Astrocyte (in vitro differentiated cells and primary cell): Measurements from ENCODE around the gene BECN2. TPM values are rescaled to one million over a fixed set of nuclear protein-coding genes. Genes with fewer than 3 reads are reported as not detected.

Experiments used
- DNase-seq: peaks from one replicate; pipeline ENCODE4 v3.0.0-alpha.2; 2010; ENCODE audit warnings: low read depth
- FAIRE-seq: peaks from 2 replicates; lab custom pipeline; 2011; peaks lifted over from hg19 to GRCh38; lab: Jason Lieb, UNC
- H2AFZ ChIP-seq: 2 replicates; pipeline ENCODE4 v1.6.0; 2012; ENCODE audit warnings: low read depth, low read length, inconsistent platforms
- H3K27ac ChIP-seq: 2 replicates; pipeline ENCODE4 v1.5.1; 2011; ENCODE audit warnings: low read depth, low read length, inconsistent platforms
- H3K27me3 ChIP-seq: 2 replicates; pipeline ENCODE4 v1.6.0; 2011; ENCODE audit warnings: low read length, inconsistent platforms; ENCODE audit not compliant: insufficient read depth
- H3K36me3 ChIP-seq: 2 replicates; pipeline ENCODE4 v1.5.1; 2011; ENCODE audit warnings: low read length, inconsistent platforms; ENCODE audit not compliant: insufficient read depth
- H3K4me1 ChIP-seq: 2 replicates; pipeline ENCODE4 v1.5.1; 2011; ENCODE audit warnings: low read length, inconsistent platforms; ENCODE audit not compliant: insufficient read depth
- H3K4me2 ChIP-seq: 2 replicates; pipeline ENCODE4 v1.6.0; 2012; ENCODE audit warnings: low read length, inconsistent platforms
- H3K4me3 ChIP-seq: 2 replicates; pipeline ENCODE4 v1.5.1; 2011; ENCODE audit warnings: low read depth, mild to moderate bottlenecking, low read length, inconsistent platforms; ENCODE audit not compliant: insufficient read depth
- H3K79me2 ChIP-seq: 2 replicates; pipeline ENCODE4 v1.6.0; 2012; ENCODE audit warnings: mild to moderate bottlenecking, low read length, inconsistent platforms; ENCODE audit not compliant: insufficient read depth
- H3K9ac ChIP-seq: 2 replicates; pipeline ENCODE4 v1.6.0; 2012; ENCODE audit warnings: mild to moderate bottlenecking, low read length, inconsistent platforms
- H3K9me3 ChIP-seq: 2 replicates; pipeline ENCODE4 v1.5.1; 2012; ENCODE audit warnings: low read depth, mild to moderate bottlenecking, low read length, inconsistent platforms; ENCODE audit not compliant: insufficient read depth
- H4K20me1 ChIP-seq: 2 replicates; pipeline ENCODE4 v1.6.0; 2012; ENCODE audit warnings: low read length, inconsistent platforms; ENCODE audit not compliant: insufficient read depth
- H3K27ac Mint-ChIP-seq: one replicate; pipeline ENCODE4 v1.8.0; 2021; ENCODE audit warnings: mild to moderate bottlenecking, mixed read lengths; ENCODE audit not compliant: unreplicated experiment
- H3K27me3 Mint-ChIP-seq: one replicate; pipeline ENCODE4 v1.8.0; 2021; ENCODE audit warnings: low read depth, mixed read lengths; ENCODE audit not compliant: unreplicated experiment
- H3K36me3 Mint-ChIP-seq: one replicate; pipeline ENCODE4 v1.8.0; 2021; ENCODE audit warnings: low read depth, mixed read lengths; ENCODE audit not compliant: unreplicated experiment
- H3K4me1 Mint-ChIP-seq: one replicate; pipeline ENCODE4 v1.8.0; 2021; ENCODE audit warnings: low read depth, mixed read lengths; ENCODE audit not compliant: unreplicated experiment
- H3K4me3 Mint-ChIP-seq: one replicate; pipeline ENCODE4 v1.8.0; 2021; ENCODE audit warnings: mild to moderate bottlenecking, moderate library complexity, mixed read lengths; ENCODE audit not compliant: unreplicated experiment
- H3K9me3 Mint-ChIP-seq: one replicate; pipeline ENCODE4 v1.8.0; 2021; ENCODE audit warnings: mild to moderate bottlenecking, mixed read lengths; ENCODE audit not compliant: unreplicated experiment
- CTCF ChIP-seq: IDR thresholded peaks from 2 replicates; pipeline ENCODE4 v1.5.1; 2011; ENCODE audit warnings: low read depth, mild to moderate bottlenecking, inconsistent platforms, low read length, moderate library complexity; ENCODE audit not compliant: insufficient read depth
- EZH2 ChIP-seq: IDR thresholded peaks from 2 replicates; pipeline ENCODE4 v1.6.1; 2012; ENCODE audit warnings: mild to moderate bottlenecking, low read length, inconsistent platforms; ENCODE audit not compliant: insufficient read depth
- total RNA-seq: library from RNA; stranded (reverse); gene quantifications from 2 replicates; pipeline ENCODE4 v1.2.1, GENCODE V29; 2021

The BECN2 gene
- total RNA-seq, 1 donor from 2014 or later, result not detected

- no peaks in the 10 kb centered on the region for H3K9me3 ChIP-seq
- no peaks in the 10 kb centered on the region for H3K79me2 ChIP-seq
- no peaks in the 10 kb centered on the region for H3K36me3 ChIP-seq
- no peak overlapping the region for H3K27ac ChIP-seq
- H3K27me3 ChIP-seq, result no peaks in the 10 kb centered on the region
- Mint-ChIP-seq H3K36me3 (no peaks in the 10 kb centered on the region), H3K9me3 (peaks cover 2% of the 10 kb centered on the region), H3K27ac (no peak overlapping the region), H3K4me3 (no peak overlapping the region), H3K4me1 (peaks cover 9% of the 10 kb centered on the region), H3K27me3 (no peaks in the 10 kb centered on the region)
- DNase-seq (no peak), FAIRE-seq (no peak)
- no peak overlapping the region for H3K4me3 ChIP-seq
- H4K20me1 ChIP-seq, result no peaks in the 10 kb centered on the region
- no peaks in the 10 kb centered on the region for H3K4me1 ChIP-seq
- no peak overlapping the region for H3K4me2 ChIP-seq
- TF ChIP-seq EZH2 (no peak), CTCF (no peak)
- H2AFZ ChIP-seq, result no peak overlapping the region
- H3K9ac ChIP-seq, result no peak overlapping the region
Observed at GRCh38 chr1:242006976-242007375, 49.4 kb downstream of the BECN2 start.

Other genes with a start within 250 kb of the BECN2 start
- 2.9 and 3.8 TPM in 2 replicates for gene EXO1, start 109.6 kb upstream of the BECN2 start, total RNA-seq
- 3.4 and 9.9 TPM in 2 replicates for gene MAP1LC3C, start 41.3 kb downstream of the BECN2 start, total RNA-seq